Measurements from ENCODE around the gene ANKHD1.

- TF ChIP-seq CTCF (conservative IDR thresholded peaks at IDR 0.05 in 1 of 2, IDR thresholded peaks at IDR 0.05 in 1 of 2; ENCODE audit: low read depth in 1 of 2, low read length in 2 of 2) (no peak), EZH2 (IDR thresholded peaks at IDR 0.05; ENCODE audit: low read length, missing control alignments) (no peak)
Observed at GRCh38 chr5:140563596-140563995, 162.0 kb downstream of the ANKHD1 start.

Data from fibroblast of lung (primary cell).